GM21367 (cell line): Measurements from ENCODE around the gene TCF25.
"Not testable (repeated sequence)": the region's sequence is repeated elsewhere in the genome, so short reads cannot be mapped to it uniquely, and the experiment has no call there.

Source experiments
- ATAC-seq: cut with Tn5 transposase; IDR thresholded peaks from one replicate; pipeline ENCODE4 v1.9.1; 2021; ENCODE audit not compliant: unreplicated experiment

Gene TCF25

GRCh38 chr16:89919535-89920406 is 46.4 kb downstream of the TCF25 start:
- no peak for ATAC-seq

- no peak for ATAC-seq
Observed at GRCh38 chr16:89920723-89921122, 47.3 kb downstream of the TCF25 start.

- ATAC-seq, result no peak
Observed at GRCh38 chr16:89921131-89921701, 47.8 kb downstream of the TCF25 start.

GRCh38 chr16:89921702-89922476 is 48.5 kb downstream of the TCF25 start:
- no peak for ATAC-seq

- ATAC-seq, result no peak
Observed at GRCh38 chr16:89922477-89922883, 49.1 kb downstream of the TCF25 start.

- no peak for ATAC-seq
Observed at GRCh38 chr16:89922884-89923639, 49.7 kb downstream of the TCF25 start, which contains the start of gene TUBB3. Gene TUBB3 (plus strand): TSS chr16:89923342. CDS start chr16:89923402, 60 bp downstream.

GRCh38 chr16:89923640-89924296 is 50.4 kb downstream of the TCF25 start:
- ATAC-seq, result no peak

GRCh38 chr16:89924297-89924924 is 51.0 kb downstream of the TCF25 start:
- no peak for ATAC-seq

GRCh38 chr16:89924925-89925307 is 51.5 kb downstream of the TCF25 start:
- ATAC-seq, result no peak

- peak; percentile 21 for ATAC-seq
Observed at GRCh38 chr16:89925596-89926079, 52.2 kb downstream of the TCF25 start.

GRCh38 chr16:89931305-89931896 is 58.0 kb downstream of the TCF25 start:
- no peak for ATAC-seq

GRCh38 chr16:89931964-89932363 is 58.6 kb downstream of the TCF25 start:
- ATAC-seq, result no peak

GRCh38 chr16:89934019-89934418 is 60.6 kb downstream of the TCF25 start:
- not testable (repeated sequence) for ATAC-seq

GRCh38 chr16:89934611-89935553 is 61.5 kb downstream of the TCF25 start:
- ATAC-seq, result no peak

GRCh38 chr16:89935620-89936019 is 62.2 kb downstream of the TCF25 start:
- not testable (repeated sequence) for ATAC-seq

- ATAC-seq, result no peak
Observed at GRCh38 chr16:89936034-89936433, 62.6 kb downstream of the TCF25 start.

GRCh38 chr16:89936508-89936907 is 63.1 kb downstream of the TCF25 start:
- no peak for ATAC-seq

GRCh38 chr16:89936981-89937380 is 63.6 kb downstream of the TCF25 start:
- ATAC-seq, result no peak
